ENCODE measurements around the gene ITGA8. TPM values are rescaled to one million over a fixed set of nuclear protein-coding genes. Genes with fewer than 3 reads are reported as not detected.
"Not testable (repeated sequence)": the region's sequence is repeated elsewhere in the genome, so short reads cannot be mapped to it uniquely, and the experiment has no call there.

Gene ITGA8
- polyA plus RNA-seq, 4 donors, result 0.81 to 13.7 (median 2.6) TPM; not detected in 1

DNA sequence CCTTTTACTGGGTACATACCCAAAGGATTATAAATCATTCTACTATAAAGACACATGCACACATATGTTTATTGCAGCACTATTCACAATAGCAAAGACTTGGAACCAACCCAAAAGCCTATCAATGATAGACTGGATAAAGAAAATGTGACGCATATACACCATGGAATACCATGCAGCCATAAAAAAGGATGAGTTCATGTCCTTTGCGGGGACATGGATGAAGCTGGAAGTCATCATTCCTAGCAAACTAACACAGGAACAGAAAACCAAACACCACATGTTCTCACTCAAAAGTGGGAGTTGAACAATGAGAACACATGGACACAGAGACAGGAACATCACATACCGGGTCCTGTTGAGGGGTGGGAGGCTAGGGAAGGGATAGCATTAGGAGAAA is 88.5 kb downstream of the ITGA8 start:
- not testable (repeated sequence) for H3K4me3 ChIP-seq (ENCODE audit: low read depth in 1 of 3, low read length in 3 of 3); DNase-seq; H3K27ac ChIP-seq (ENCODE audit: low read depth in 1 of 3, low read length in 2 of 3); H3K9me3 ChIP-seq (ENCODE audit: control insufficient read depth in 2 of 2, insufficient read depth in 1 of 2, low read depth in 1 of 2, low read length in 1 of 2); H3K36me3 ChIP-seq (ENCODE audit: control insufficient read depth in 3 of 3, insufficient read depth in 2 of 3, low read depth in 1 of 3, low read length in 3 of 3); H3K4me1 ChIP-seq (ENCODE audit: control insufficient read depth in 3 of 3, insufficient read depth in 2 of 3, low read depth in 1 of 3, low read length in 2 of 3); H3K27me3 ChIP-seq (ENCODE audit: control insufficient read depth in 3 of 3, insufficient read depth in 3 of 3, low read length in 3 of 3); FAIRE-seq
- 87 to 94% (median 89%) methylated on average over 3 of the region's 3 CpGs for WGBS, 3 donors

GRCh38 chr10:15630353-15630752 is 89.4 kb downstream of the ITGA8 start:
- Histone ChIP-seq H3K4me3 (ENCODE audit: low read depth in 1 of 3, low read length in 3 of 3) (no peak overlapping the region), H3K4me1 (ENCODE audit: control insufficient read depth in 3 of 3, insufficient read depth in 2 of 3, low read depth in 1 of 3, low read length in 2 of 3) (no peaks in the 10 kb centered on the region), H3K9me3 (ENCODE audit: control insufficient read depth in 2 of 2, insufficient read depth in 1 of 2, low read depth in 1 of 2, low read length in 1 of 2) (no peaks in the 10 kb centered on the region), H3K27ac (ENCODE audit: low read depth in 1 of 3, low read length in 2 of 3) (no peak overlapping the region), H3K27me3 (ENCODE audit: control insufficient read depth in 3 of 3, insufficient read depth in 3 of 3, low read length in 3 of 3) (no peaks in the 10 kb centered on the region), H3K36me3 (ENCODE audit: control insufficient read depth in 3 of 3, insufficient read depth in 2 of 3, low read depth in 1 of 3, low read length in 3 of 3) (no peaks in the 10 kb centered on the region)
- DNase-seq, result no peak
- 67 to 93% (median 82%) methylated on average over 5 of the region's 5 CpGs for WGBS, 3 donors
- no peak for FAIRE-seq

GRCh38 chr10:15627617-15628196 is 92.0 kb downstream of the ITGA8 start:
- Histone ChIP-seq H3K4me1 (ENCODE audit: control insufficient read depth in 3 of 3, insufficient read depth in 2 of 3, low read depth in 1 of 3, low read length in 2 of 3) (no peaks in the 10 kb centered on the region), H3K4me3 (ENCODE audit: low read depth in 1 of 3, low read length in 3 of 3) (no peak overlapping the region), H3K27ac (ENCODE audit: low read depth in 1 of 3, low read length in 2 of 3) (no peak overlapping the region), H3K36me3 (ENCODE audit: control insufficient read depth in 3 of 3, insufficient read depth in 2 of 3, low read depth in 1 of 3, low read length in 3 of 3) (no peaks in the 10 kb centered on the region), H3K9me3 (ENCODE audit: control insufficient read depth in 2 of 2, insufficient read depth in 1 of 2, low read depth in 1 of 2, low read length in 1 of 2) (no peaks in the 10 kb centered on the region), H3K27me3 (ENCODE audit: control insufficient read depth in 3 of 3, insufficient read depth in 3 of 3, low read length in 3 of 3) (no peaks in the 10 kb centered on the region)
- WGBS, 3 donors, result 80 to 88% (median 85%) methylated on average over 8 of the region's 8 CpGs
- FAIRE-seq (no peak), DNase-seq (no peak)

GRCh38 chr10:15626937-15627336 is 92.8 kb downstream of the ITGA8 start:
- Histone ChIP-seq H3K27me3 (ENCODE audit: control insufficient read depth in 3 of 3, insufficient read depth in 3 of 3, low read length in 3 of 3) (no peaks in the 10 kb centered on the region), H3K4me1 (ENCODE audit: control insufficient read depth in 3 of 3, insufficient read depth in 2 of 3, low read depth in 1 of 3, low read length in 2 of 3) (no peaks in the 10 kb centered on the region), H3K9me3 (ENCODE audit: control insufficient read depth in 2 of 2, insufficient read depth in 1 of 2, low read depth in 1 of 2, low read length in 1 of 2) (no peaks in the 10 kb centered on the region), H3K36me3 (ENCODE audit: control insufficient read depth in 3 of 3, insufficient read depth in 2 of 3, low read depth in 1 of 3, low read length in 3 of 3) (no peaks in the 10 kb centered on the region), H3K4me3 (ENCODE audit: low read depth in 1 of 3, low read length in 3 of 3) (no peak overlapping the region), H3K27ac (ENCODE audit: low read depth in 1 of 3, low read length in 2 of 3) (no peak overlapping the region)
- no peak for FAIRE-seq
- 94 to 100% (median 97%) methylated on average over 2 of the region's 2 CpGs for WGBS, 3 donors
- no peak for DNase-seq

GRCh38 chr10:15625261-15625660 is 94.5 kb downstream of the ITGA8 start:
- WGBS, 3 donors, result 74 to 86% (median 77%) methylated on average over 5 of the region's 5 CpGs
- H3K27me3 ChIP-seq (ENCODE audit: control insufficient read depth in 3 of 3, insufficient read depth in 3 of 3, low read length in 3 of 3), result no peaks in the 10 kb centered on the region
- H3K36me3 ChIP-seq (ENCODE audit: control insufficient read depth in 3 of 3, insufficient read depth in 2 of 3, low read depth in 1 of 3, low read length in 3 of 3), result no peaks in the 10 kb centered on the region
- no peak overlapping the region for H3K27ac ChIP-seq (ENCODE audit: low read depth in 1 of 3, low read length in 2 of 3)
- no peaks in the 10 kb centered on the region for H3K9me3 ChIP-seq (ENCODE audit: control insufficient read depth in 2 of 2, insufficient read depth in 1 of 2, low read depth in 1 of 2, low read length in 1 of 2)
- FAIRE-seq (no peak), DNase-seq (no peak)
- H3K4me3 ChIP-seq (ENCODE audit: low read depth in 1 of 3, low read length in 3 of 3), result no peak overlapping the region
- no peaks in the 10 kb centered on the region for H3K4me1 ChIP-seq (ENCODE audit: control insufficient read depth in 3 of 3, insufficient read depth in 2 of 3, low read depth in 1 of 3, low read length in 2 of 3)

DNA sequence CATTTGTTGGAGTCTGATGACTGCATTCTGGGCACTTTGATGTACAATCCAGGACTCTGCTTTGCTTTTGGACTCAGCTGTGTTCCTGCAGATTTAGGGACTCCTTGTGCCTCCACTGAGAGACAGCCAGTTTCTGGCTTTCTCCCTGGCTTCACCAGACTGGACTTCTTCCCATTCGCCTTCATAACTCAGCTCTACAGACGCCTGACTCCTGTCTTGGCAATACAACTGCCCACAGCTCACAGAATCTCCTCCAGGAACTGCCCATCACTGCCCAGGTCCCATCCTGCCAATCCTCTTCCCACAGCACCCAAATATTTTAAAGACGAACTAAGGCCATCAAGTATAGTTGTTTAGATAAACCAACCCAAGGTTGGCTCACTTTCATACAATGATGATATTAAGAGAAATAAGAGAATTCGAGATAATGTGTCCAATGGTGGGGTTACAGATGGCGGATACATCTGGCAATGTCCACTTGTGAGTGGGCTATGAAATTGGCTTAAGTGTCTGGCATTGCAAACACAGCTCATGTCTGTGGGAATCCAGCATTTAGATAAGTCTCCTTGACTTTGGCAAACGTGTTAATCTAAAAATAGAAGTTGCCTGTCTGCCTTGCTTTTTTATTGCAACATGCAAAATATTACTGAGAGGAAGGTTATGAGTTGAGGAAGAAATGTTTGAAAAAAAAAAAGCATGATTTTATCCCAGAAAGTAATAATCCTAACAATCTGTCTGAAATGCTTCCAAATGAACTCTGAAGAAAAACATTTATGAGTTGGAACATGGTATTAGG is 95.1 kb downstream of the ITGA8 start:
- WGBS, 3 donors, result 60 to 67% (median 66%) methylated on average over 6 of the region's 6 CpGs
- H3K9me3 ChIP-seq (ENCODE audit: control insufficient read depth in 2 of 2, insufficient read depth in 1 of 2, low read depth in 1 of 2, low read length in 1 of 2), result no peaks in the 10 kb centered on the region
- H3K4me1 ChIP-seq (ENCODE audit: control insufficient read depth in 3 of 3, insufficient read depth in 2 of 3, low read depth in 1 of 3, low read length in 2 of 3), result no peaks in the 10 kb centered on the region
- H3K4me3 ChIP-seq (ENCODE audit: low read depth in 1 of 3, low read length in 3 of 3), result no peak overlapping the region
- no peaks in the 10 kb centered on the region for H3K36me3 ChIP-seq (ENCODE audit: control insufficient read depth in 3 of 3, insufficient read depth in 2 of 3, low read depth in 1 of 3, low read length in 3 of 3)
- FAIRE-seq (no peak), DNase-seq (no peak)
- H3K27ac ChIP-seq (ENCODE audit: low read depth in 1 of 3, low read length in 2 of 3), result no peak overlapping the region
- no peaks in the 10 kb centered on the region for H3K27me3 ChIP-seq (ENCODE audit: control insufficient read depth in 3 of 3, insufficient read depth in 3 of 3, low read length in 3 of 3)

DNA sequence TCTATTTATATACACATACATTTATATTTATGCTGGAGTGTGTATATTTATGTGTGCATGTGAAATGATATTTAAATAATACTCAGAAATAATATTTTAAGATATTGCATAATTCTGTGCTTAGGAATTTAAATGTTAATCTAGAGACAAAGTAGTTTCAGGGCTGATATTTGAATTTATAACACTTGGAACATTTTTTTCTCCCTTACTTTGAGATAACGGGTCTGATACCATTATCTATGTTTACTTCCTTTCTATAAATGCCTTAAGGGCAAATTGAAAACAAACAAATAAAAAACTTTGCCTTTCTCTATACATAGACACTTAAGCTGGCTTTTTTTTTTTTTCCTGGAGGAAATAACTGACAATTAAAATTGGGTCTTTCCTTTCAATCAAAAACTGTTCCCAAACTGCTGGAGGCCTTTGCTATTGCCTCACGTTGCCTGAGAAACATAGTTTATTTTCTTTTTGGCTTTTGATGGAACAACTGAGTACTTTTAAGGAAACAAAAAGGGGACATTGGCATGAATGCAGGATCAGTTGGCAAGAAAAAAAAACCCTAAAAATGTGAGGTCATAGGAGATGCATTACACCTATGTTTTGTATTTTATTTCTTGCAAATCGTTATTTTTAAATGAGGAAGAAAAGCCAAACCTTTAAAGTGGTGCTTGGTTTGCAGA is 98.7 kb downstream of the ITGA8 start:
- 37 to 47% (median 38%) methylated on average over 3 of the region's 3 CpGs for WGBS, 3 donors
- DNase-seq (no peak), FAIRE-seq (no peak)
- H3K36me3 ChIP-seq (ENCODE audit: control insufficient read depth in 3 of 3, insufficient read depth in 2 of 3, low read depth in 1 of 3, low read length in 3 of 3), result no peaks in the 10 kb centered on the region
- H3K4me1 ChIP-seq (ENCODE audit: control insufficient read depth in 3 of 3, insufficient read depth in 2 of 3, low read depth in 1 of 3, low read length in 2 of 3), result no peaks in the 10 kb centered on the region
- no peak overlapping the region for H3K4me3 ChIP-seq (ENCODE audit: low read depth in 1 of 3, low read length in 3 of 3)
- no peaks in the 10 kb centered on the region for H3K9me3 ChIP-seq (ENCODE audit: control insufficient read depth in 2 of 2, insufficient read depth in 1 of 2, low read depth in 1 of 2, low read length in 1 of 2)
- no peaks in the 10 kb centered on the region for H3K27me3 ChIP-seq (ENCODE audit: control insufficient read depth in 3 of 3, insufficient read depth in 3 of 3, low read length in 3 of 3)
- no peak overlapping the region for H3K27ac ChIP-seq (ENCODE audit: low read depth in 1 of 3, low read length in 2 of 3)

DNA sequence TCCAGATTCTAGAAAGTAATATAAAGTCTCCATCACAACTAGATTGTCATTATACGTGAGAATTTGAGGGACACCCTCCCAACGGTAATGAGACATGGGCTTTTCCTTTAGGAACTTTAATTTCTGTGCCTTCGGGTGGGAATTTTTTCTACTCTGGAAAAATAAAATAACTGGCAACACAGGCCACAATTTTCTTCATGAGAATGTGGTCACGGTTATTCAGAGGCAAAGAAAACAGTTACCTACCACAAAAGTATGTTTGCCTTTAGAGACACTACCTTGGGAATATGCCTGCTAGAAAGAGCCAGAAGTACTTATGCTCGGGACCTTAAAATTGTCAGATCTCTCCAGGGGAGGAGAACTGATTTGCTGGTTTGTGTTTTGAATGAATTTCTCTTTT is 99.4 kb downstream of the ITGA8 start:
- Histone ChIP-seq H3K27ac (ENCODE audit: low read depth in 1 of 3, low read length in 2 of 3) (no peak overlapping the region), H3K4me3 (ENCODE audit: low read depth in 1 of 3, low read length in 3 of 3) (no peak overlapping the region), H3K9me3 (ENCODE audit: control insufficient read depth in 2 of 2, insufficient read depth in 1 of 2, low read depth in 1 of 2, low read length in 1 of 2) (no peaks in the 10 kb centered on the region), H3K36me3 (ENCODE audit: control insufficient read depth in 3 of 3, insufficient read depth in 2 of 3, low read depth in 1 of 3, low read length in 3 of 3) (no peaks in the 10 kb centered on the region), H3K27me3 (ENCODE audit: control insufficient read depth in 3 of 3, insufficient read depth in 3 of 3, low read length in 3 of 3) (no peaks in the 10 kb centered on the region), H3K4me1 (ENCODE audit: control insufficient read depth in 3 of 3, insufficient read depth in 2 of 3, low read depth in 1 of 3, low read length in 2 of 3) (no peaks in the 10 kb centered on the region)
- no peak for DNase-seq
- 77 to 81% (median 78%) methylated on average over 5 of the region's 5 CpGs for WGBS, 3 donors
- no peak for FAIRE-seq

Measured in small intestine (tissue), 7 donors.